CD14-positive monocyte (primary cell): Measurements from ENCODE around the gene ARVCF. TPM values are rescaled to one million over a fixed set of nuclear protein-coding genes. Genes with fewer than 3 reads are reported as not detected.

Source experiments
- DNase-seq, 3 donors: peaks; one replicate each; pipeline ENCODE4 v3.0.0-alpha.2; 2011 to 2022
- H2AFZ ChIP-seq: 2 replicates; pipeline ENCODE4 v1.6.0; 2012; ENCODE audit warnings: mild to moderate bottlenecking, low read depth, low read length, inconsistent platforms; ENCODE audit not compliant: insufficient read depth, poor library complexity, severe bottlenecking
- H3K27ac ChIP-seq, 2 donors: 1 replicate in 1 of 2; 2 replicates in 1 of 2; pipeline ENCODE4 v1.5.1; 2012 to 2013; ENCODE audit warnings: low read length in 2 of 2, control low read depth in 1 of 2, inconsistent platforms in 1 of 2, low read depth in 1 of 2, mild to moderate bottlenecking in 1 of 2
- H3K27me3 ChIP-seq, 2 donors: one replicate each; pipeline versions ENCODE4 v1.6.0 to v1.6.1; 2011 to 2013; ENCODE audit warnings: low read length in 2 of 2; ENCODE audit not compliant: control insufficient read depth in 2 of 2, insufficient read depth in 2 of 2
- H3K36me3 ChIP-seq, 2 donors: replicated peaks in 1 of 2; 1 replicate in 1 of 2; 2 replicates in 1 of 2; pipeline versions ENCODE4 v1.5.1 to v1.6.1; 2012 to 2013; ENCODE audit warnings: low read length in 2 of 2, control low read depth in 1 of 2, inconsistent platforms in 1 of 2, mild to moderate bottlenecking in 1 of 2; ENCODE audit not compliant: insufficient read depth in 2 of 2, control insufficient read depth in 1 of 2
- H3K4me1 ChIP-seq, 2 donors: 1 replicate in 1 of 2; 2 replicates in 1 of 2; pipeline versions ENCODE4 v1.5.1 to v1.6.1; 2012 to 2013; ENCODE audit warnings: low read length in 2 of 2, control low read depth in 1 of 2, inconsistent platforms in 1 of 2, mild to moderate bottlenecking in 1 of 2, moderate library complexity in 1 of 2; ENCODE audit not compliant: insufficient read depth in 2 of 2, control insufficient read depth in 1 of 2
- H3K4me2 ChIP-seq: replicated peaks from 2 replicates; pipeline ENCODE3; 2012; ENCODE audit warnings: low read length, moderate library complexity, mild to moderate bottlenecking; ENCODE audit not compliant: poor library complexity, severe bottlenecking; ENCODE audit errors: extremely low read depth
- H3K4me3 ChIP-seq, 3 experiments: fragments of 200-600 bp in 1 of 3; sonication (generic) in 1 of 3; replicated peaks in 1 of 3; 1 replicate in 2 of 3; 2 replicates in 1 of 3; pipeline ENCODE4 v1.5.1; 2011 to 2013; ENCODE audit warnings: low read length in 3 of 3, mild to moderate bottlenecking in 3 of 3, control low read depth in 2 of 3, low read depth in 2 of 3, inconsistent platforms in 1 of 3, moderate library complexity in 1 of 3
- H3K79me2 ChIP-seq: 2 replicates; pipeline ENCODE4 v1.6.0; 2012; ENCODE audit warnings: mild to moderate bottlenecking, control low read depth, inconsistent platforms, low read length, moderate library complexity; ENCODE audit not compliant: insufficient read depth
- H3K9ac ChIP-seq: 2 replicates; pipeline ENCODE4 v1.6.0; 2017; ENCODE audit warnings: low read length, mild to moderate bottlenecking; ENCODE audit not compliant: insufficient read depth, poor library complexity, severe bottlenecking
- H3K9me3 ChIP-seq, 2 donors: replicated peaks in 1 of 2; 1 replicate in 1 of 2; 2 replicates in 1 of 2; pipeline versions ENCODE4 v1.5.1 to v1.6.1; 2012 to 2013; ENCODE audit warnings: low read length in 2 of 2, control low read depth in 1 of 2; ENCODE audit not compliant: control insufficient read depth in 1 of 2, insufficient read depth in 1 of 2
- H4K20me1 ChIP-seq: 2 replicates; pipeline ENCODE4 v1.6.0; 2012; ENCODE audit warnings: mild to moderate bottlenecking, low read length, control low read depth, moderate library complexity; ENCODE audit not compliant: insufficient read depth
- H3K27ac Mint-ChIP-seq, 7 donors: one replicate each; pipeline ENCODE4 v1.8.0; 2020; ENCODE audit warnings: mild to moderate bottlenecking in 7 of 7, mixed read lengths in 7 of 7, moderate library complexity in 6 of 7, inconsistent platforms in 2 of 7
- H3K27me3 Mint-ChIP-seq, 3 donors: one replicate each; pipeline ENCODE4 v1.8.0; 2021 to 2022; ENCODE audit warnings: low read depth in 3 of 3, mild to moderate bottlenecking in 3 of 3, mixed read lengths in 3 of 3, moderate library complexity in 3 of 3, inconsistent platforms in 1 of 3
- H3K36me3 Mint-ChIP-seq, 2 donors: one replicate each; pipeline ENCODE4 v1.8.0; 2020; ENCODE audit warnings: mixed read lengths in 2 of 2, inconsistent platforms in 1 of 2, mild to moderate bottlenecking in 1 of 2
- H3K4me1 Mint-ChIP-seq: one replicate; pipeline ENCODE4 v1.8.0; 2020; ENCODE audit warnings: mild to moderate bottlenecking, mixed read lengths
- H3K4me3 Mint-ChIP-seq, 2 donors: one replicate each; pipeline ENCODE4 v1.8.0; 2020; ENCODE audit warnings: mild to moderate bottlenecking in 2 of 2, mixed read lengths in 2 of 2, moderate library complexity in 1 of 2
- H3K9me3 Mint-ChIP-seq, 7 donors: one replicate each; pipeline ENCODE4 v1.8.0; 2020 to 2022; ENCODE audit warnings: mixed read lengths in 7 of 7, mild to moderate bottlenecking in 6 of 7, moderate library complexity in 6 of 7, inconsistent platforms in 2 of 7
- WGBS: methylation state at CpG from one replicate; pipeline ENCODE4 v1.1.5; 2013; ENCODE audit warnings: missing lambda C conversion rate; ENCODE audit not compliant: insufficient coverage; 5-methylcytosine and 5-hydroxymethylcytosine counted together
- intact Hi-C, 2 donors: fragments of 100-400 bp; cut with micrococcal nuclease; formaldehyde crosslinking; loops; one replicate each; pipeline versions ENCODE4 v1.15.0 to v1.15.1; 2023
- polyA plus RNA-seq, 3 donors: library from polyadenylated mRNA; depleted of rRNA in 1 of 3; unstranded in 2 of 3; stranded (reverse) in 1 of 3; fragments of 300-500 nt in 2 of 3; fragments of >200 nt in 1 of 3; fragmentation: Illumina TruSeq in 2 of 3; gene quantifications; 1 replicate in 2 of 3; 2 replicates in 1 of 3; pipeline ENCODE4 v1.2.3, GENCODE V29; 2012 to 2021
- TF ChIP-seq, protein P1 (sequence below): fragments of 200-600 bp; IDR thresholded peaks from one replicate; pipeline ENCODE4 v1.8.0; 2022; ENCODE audit warnings: antibody characterized with exemption, mild to moderate bottlenecking

Gene ARVCF
- polyA plus RNA-seq, 3 donors, result 0.31 to 2.6 (median 0.44) TPM

DNA sequence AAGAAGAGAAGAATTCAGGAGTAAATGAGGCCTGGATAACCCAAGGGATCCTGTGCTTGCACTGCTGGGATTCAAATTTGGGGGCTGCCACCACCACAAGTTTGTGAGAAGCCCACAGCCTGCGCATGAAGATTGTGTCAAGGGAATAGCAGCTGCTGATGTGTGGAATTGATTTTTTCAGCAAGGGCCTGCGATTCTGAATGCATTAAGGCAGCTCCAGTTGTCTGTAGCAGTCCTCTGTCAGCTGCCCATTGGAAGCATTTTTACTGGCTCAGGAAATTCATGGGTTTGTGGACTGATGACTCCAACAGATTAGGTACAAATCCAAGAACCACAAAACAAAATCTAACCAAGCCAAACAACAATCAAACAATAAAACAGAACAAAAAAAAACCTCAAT lies 14.0 kb downstream of the ARVCF start:
- no peak overlapping the region for H3K4me2 ChIP-seq

DNA sequence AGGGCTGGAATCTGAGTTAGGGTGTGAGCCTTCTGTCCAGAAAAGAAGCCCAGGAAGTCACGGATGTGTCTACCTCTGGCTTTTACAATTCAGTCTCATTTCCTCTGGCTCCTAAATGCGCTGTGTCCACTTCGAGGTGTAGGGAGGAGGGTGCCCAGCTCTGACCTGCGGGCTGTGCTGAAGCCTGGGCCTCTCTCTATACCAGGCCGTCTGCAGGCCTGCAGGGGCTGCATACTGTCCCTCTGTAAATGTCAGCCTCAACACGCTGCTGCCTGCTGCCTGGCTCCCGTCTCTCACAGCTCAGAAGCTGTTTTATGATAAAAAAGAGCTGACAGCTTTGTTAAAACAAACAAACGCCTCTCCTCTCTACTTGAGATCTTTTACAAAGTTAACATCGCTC lies 14.5 kb downstream of the ARVCF start:
- Histone ChIP-seq H3K9me3 (peaks cover 3 to 16% of the 10 kb centered on the region in 2 donors), H3K4me1 (no peaks in the 10 kb centered on the region), H2AFZ (no peak overlapping the region), H3K79me2 (no peaks in the 10 kb centered on the region), H3K36me3 (no peaks in the 10 kb centered on the region), H3K27ac (no peak overlapping the region), H3K27me3 (no peaks in the 10 kb centered on the region), H4K20me1 (no peaks in the 10 kb centered on the region), H3K9ac (no peak overlapping the region), H3K4me2 (no peak overlapping the region), H3K4me3 (no peak overlapping the region)
- no peaks in the 10 kb centered on the region for H3K4me1 Mint-ChIP-seq
- peaks cover 11 to 16% (median 11%) of the 10 kb centered on the region in 3 donors for H3K27me3 Mint-ChIP-seq
- no peaks in the 10 kb centered on the region for H3K36me3 Mint-ChIP-seq
- DNase-seq, result no peak
- no peak overlapping the region for H3K27ac Mint-ChIP-seq
- peaks cover 17 to 23% (median 20%) of the 10 kb centered on the region in 7 donors for H3K9me3 Mint-ChIP-seq
- TF ChIP-seq, protein P1, sequence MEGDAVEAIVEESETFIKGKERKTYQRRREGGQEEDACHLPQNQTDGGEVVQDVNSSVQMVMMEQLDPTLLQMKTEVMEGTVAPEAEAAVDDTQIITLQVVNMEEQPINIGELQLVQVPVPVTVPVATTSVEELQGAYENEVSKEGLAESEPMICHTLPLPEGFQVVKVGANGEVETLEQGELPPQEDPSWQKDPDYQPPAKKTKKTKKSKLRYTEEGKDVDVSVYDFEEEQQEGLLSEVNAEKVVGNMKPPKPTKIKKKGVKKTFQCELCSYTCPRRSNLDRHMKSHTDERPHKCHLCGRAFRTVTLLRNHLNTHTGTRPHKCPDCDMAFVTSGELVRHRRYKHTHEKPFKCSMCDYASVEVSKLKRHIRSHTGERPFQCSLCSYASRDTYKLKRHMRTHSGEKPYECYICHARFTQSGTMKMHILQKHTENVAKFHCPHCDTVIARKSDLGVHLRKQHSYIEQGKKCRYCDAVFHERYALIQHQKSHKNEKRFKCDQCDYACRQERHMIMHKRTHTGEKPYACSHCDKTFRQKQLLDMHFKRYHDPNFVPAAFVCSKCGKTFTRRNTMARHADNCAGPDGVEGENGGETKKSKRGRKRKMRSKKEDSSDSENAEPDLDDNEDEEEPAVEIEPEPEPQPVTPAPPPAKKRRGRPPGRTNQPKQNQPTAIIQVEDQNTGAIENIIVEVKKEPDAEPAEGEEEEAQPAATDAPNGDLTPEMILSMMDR, result no peak
- WGBS, result 92% methylated on average over 5 of the region's 9 CpGs
- H3K4me3 Mint-ChIP-seq, result no peak overlapping the region
- intact Hi-C loops, result no loop called here

More for the DNA sequence above, 14.0 kb downstream of the ARVCF start:
- H3K36me3 Mint-ChIP-seq, result no peaks in the 10 kb centered on the region
- peaks cover 11 to 16% (median 11%) of the 10 kb centered on the region in 3 donors for H3K27me3 Mint-ChIP-seq
- no peaks in the 10 kb centered on the region for H3K4me1 ChIP-seq
- peaks cover 3 to 16% of the 10 kb centered on the region in 2 donors for H3K9me3 ChIP-seq
- H3K27ac ChIP-seq, result no peak overlapping the region
- no peak overlapping the region for H3K9ac ChIP-seq
- H3K4me1 Mint-ChIP-seq, result no peaks in the 10 kb centered on the region
- no peaks in the 10 kb centered on the region for H3K79me2 ChIP-seq
- H2AFZ ChIP-seq, result no peak overlapping the region
- H3K27me3 ChIP-seq, result no peaks in the 10 kb centered on the region
- intact Hi-C loops, result no loop called here
- H4K20me1 ChIP-seq, result no peaks in the 10 kb centered on the region
- no peak for DNase-seq
- no peak overlapping the region for H3K4me3 ChIP-seq
- no peak overlapping the region for H3K27ac Mint-ChIP-seq
- no peak overlapping the region for H3K4me3 Mint-ChIP-seq
- peaks cover 17 to 23% (median 20%) of the 10 kb centered on the region in 7 donors for H3K9me3 Mint-ChIP-seq
- TF ChIP-seq, protein P1, result no peak
- WGBS, result 90% methylated on average over 2 of the region's 2 CpGs
- H3K36me3 ChIP-seq, result no peaks in the 10 kb centered on the region
